Measurements from ENCODE around the gene STUB1.
A peak's percentile ranks its signal among the peaks of the same experiment; 100 is the strongest.

Gene STUB1

DNA sequence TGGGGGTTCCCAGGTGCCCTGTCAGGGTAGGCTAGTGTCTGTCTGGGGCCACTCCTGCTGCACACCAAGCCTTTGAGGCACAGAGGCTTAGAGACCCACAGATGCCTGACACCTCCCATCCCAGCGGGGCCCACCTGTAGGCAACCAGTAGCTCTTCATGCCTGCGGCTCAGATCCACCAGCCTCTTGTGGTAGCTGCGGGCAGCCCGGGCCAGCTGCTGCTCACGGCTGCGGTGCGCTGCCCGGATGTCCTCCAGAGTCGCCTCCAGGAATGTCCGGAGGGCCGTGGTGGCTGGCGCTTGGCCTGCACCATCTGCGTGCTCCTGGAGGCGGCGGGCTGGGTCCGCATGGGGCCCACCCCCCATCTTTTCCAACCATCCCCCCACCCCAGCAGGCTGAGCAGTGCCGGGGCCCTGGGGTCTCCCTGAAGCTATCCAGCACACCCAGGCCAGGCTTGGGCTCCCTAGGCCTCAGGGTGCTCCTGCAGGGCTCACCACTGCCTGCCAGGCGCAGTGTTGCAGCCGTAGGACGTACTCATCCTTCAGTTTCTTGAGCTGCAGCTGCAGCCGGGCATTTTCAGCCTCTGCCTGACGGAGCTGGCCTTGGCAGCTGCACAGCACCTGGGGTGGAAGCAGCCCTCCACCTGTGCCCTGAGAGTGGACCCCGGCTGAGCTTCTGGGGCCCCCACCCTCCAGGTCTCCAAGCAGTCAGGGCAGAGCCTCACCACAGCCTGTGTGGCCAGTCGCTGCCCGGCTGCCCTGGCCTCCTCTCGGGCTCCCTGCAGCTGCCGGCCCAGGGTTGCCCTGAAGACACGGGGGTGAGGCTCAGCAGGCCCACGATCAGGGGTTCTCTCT, 44.2 kb downstream of the STUB1 start:
- no peak for DNase-seq (ENCODE audit: low read depth, low spot score)

DNA sequence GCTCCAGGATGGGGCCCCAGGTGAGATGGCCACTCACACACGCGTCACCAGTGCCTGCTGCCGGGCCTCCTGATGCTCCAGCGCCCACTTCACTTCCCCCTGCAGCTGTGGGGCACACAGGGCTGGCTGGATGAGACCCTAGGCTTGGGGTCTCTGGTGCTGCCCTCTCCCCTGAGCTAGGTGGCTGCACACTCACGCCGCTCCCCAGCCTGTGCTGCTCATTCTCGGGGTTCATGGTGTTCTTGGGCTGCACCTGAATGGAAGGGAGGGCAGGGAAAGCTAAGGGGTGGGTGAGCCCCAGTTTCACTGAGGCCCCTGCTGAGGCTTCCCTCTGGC, 44.8 kb downstream of the STUB1 start:
- no peak for DNase-seq (ENCODE audit: low read depth, low spot score)

DNA sequence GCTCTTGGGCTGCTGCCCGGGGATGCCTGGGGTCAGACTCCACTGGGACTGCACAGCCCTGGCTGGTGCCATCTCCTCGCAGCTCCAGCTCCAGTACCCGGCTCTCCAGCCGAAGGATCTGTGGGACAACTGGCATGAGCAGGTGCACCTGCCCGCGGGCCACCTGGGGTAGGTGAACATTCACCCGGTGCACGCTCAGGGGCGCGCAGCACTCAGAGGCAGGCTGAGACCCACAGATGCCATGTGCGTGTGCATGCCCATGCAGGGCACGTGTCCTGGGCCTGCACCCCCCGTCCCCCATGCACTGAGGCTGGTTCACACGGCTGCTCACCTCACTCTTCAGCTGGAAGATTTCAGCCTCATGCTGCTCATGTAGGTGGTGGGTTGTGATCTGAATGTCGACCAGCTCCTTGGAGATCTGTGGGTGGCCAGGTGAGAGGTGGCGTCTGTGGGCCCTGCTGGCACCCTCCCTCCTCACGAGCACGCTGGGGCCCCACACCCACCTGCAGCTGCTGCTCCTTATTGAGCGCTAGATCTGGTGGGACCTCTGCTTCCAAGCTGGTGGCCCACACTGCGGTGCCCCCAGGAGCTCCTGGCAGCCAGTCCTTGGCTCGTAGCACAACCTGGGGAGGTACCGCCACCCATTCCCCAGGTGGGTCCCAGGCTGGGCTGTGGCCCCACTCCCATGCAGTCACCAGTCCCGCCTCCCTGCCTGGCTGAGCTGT, 45.4 kb downstream of the STUB1 start:
- DNase-seq (ENCODE audit: low read depth, low spot score): no peak

DNA sequence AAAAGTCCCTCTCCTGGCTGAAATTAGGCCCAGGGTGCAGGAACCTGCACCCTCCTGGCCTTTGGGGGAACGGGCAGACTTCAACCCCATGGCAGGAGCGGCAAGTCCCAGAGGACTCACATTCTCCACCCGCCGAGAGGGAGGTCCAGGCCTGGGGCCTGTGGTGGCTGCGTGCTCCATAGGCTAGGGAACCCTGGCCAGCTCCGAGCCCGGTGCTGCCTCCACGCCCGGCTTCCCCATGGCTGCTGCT, 45.9 kb downstream of the STUB1 start:
- no peak for DNase-seq (ENCODE audit: low read depth, low spot score)

DNA sequence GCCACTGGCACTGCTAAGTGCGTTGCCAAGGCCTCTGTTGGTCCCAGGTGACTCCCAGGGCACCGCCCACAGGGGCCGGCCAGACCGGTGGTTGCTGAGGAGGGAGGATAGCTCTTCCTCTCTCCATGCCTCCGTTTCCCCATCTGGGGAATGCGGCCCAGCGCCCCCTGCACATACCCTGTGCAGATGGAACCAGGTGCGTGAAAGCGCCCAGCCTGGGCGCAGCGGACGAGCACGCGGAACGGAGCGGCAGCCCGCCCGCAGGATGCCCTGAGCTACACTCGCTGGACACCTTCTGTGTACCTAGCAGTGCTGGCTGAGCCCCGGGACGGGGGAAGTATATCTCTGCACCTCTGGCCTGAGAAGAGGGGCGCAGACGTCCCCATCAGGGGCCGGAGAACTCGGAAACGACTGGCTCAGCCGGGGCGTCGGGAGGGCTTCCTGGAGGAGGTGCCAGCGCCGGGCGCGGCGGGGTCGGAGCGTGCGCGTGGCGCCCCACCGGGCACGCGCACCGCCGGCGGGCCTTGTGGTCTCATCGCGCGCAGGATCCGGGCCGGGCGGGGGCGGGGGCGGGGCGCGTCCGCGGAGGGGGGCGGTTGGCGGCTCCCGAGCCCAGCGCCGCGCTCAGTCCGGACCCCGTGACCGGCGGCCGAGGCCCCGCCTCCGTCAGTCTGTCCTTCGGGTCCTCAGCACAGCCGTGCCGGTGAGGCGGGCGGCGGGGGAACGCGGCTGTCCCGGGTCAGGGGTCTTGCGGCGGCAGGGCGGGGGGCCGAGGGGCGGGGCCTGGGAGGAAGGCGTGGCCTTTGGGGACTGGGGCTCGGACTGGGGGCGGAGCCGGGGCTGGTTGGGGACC, 46.5 kb downstream of the STUB1 start, which contains the start of the genes CCDC78 and HAGHL:
Gene CCDC78 (minus strand): TSS at position 6 of the 853 bp plus-strand sequence. CDS start 76 bp downstream, outside the sequence.
Gene HAGHL (plus strand): TSS at position 669 of the 853 bp plus-strand sequence. CDS start 404 bp downstream, outside the sequence.
- DNase-seq (ENCODE audit: low read depth, low spot score): peak; percentile 70

DNA sequence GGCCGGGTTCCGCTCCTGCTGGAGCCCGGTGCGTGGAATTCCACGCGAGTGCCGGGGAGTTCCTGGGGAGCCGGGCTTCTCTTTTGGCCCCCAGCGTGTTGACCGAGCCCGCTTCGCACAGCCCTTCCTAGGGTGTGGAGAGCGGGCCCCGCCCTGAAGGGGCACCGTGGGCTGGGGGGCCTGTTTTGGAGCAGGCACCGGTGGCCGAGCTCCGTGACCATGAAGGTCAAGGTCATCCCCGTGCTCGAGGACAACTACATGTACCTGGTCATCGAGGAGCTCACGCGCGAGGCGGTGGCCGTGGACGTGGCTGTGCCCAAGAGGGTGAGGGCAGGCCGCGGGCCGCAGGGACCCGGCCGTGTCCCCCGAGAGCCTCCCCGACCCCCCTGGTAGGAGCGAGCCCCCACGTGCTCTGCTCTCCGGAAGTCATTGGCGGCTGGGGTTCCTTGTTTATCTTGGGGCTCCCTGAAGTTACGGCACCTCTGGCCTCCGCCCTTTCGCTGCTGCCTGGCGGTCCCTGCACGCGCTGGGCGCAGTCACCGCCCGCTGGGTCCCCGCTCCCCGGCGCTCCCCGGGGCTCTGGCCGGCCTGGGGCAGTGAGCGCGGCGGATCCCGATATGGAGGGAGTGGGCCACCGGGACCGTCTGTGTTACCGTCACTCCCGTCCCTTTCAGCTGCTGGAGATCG, 47.2 kb downstream of the STUB1 start:
- DNase-seq (ENCODE audit: low read depth, low spot score): no peak

DNA sequence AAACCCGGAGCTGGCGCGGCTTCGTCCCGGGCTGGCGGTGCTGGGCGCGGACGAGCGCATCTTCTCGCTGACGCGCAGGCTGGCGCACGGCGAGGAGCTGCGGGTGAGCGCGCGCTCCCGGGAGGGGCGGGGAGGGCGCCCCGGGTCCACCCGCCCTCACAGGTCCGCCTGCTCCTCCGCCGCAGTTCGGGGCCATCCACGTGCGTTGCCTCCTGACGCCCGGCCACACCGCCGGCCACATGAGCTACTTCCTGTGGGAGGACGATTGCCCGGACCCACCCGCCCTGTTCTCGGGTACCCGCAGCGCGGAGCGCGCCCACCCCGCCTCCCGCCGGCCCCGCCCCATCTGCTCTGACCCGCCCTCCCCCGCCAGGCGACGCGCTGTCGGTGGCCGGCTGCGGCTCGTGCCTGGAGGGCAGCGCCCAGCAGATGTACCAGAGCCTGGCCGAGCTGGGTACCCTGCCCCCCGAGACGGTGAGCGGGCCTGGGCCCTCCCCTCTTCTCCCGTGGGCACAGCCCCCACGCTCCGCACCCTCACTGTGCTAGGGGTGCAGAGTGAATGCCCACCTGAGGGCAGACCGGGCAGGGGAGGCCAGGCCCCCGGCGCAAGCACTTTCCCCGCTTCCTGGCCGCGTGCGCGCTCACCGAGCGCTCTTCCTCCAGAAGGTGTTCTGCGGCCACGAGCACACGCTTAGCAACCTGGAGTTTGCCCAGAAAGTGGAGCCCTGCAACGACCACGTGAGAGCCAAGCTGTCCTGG, 48.1 kb downstream of the STUB1 start:
- peak; percentile 90 for DNase-seq (ENCODE audit: low read depth, low spot score)

DNA sequence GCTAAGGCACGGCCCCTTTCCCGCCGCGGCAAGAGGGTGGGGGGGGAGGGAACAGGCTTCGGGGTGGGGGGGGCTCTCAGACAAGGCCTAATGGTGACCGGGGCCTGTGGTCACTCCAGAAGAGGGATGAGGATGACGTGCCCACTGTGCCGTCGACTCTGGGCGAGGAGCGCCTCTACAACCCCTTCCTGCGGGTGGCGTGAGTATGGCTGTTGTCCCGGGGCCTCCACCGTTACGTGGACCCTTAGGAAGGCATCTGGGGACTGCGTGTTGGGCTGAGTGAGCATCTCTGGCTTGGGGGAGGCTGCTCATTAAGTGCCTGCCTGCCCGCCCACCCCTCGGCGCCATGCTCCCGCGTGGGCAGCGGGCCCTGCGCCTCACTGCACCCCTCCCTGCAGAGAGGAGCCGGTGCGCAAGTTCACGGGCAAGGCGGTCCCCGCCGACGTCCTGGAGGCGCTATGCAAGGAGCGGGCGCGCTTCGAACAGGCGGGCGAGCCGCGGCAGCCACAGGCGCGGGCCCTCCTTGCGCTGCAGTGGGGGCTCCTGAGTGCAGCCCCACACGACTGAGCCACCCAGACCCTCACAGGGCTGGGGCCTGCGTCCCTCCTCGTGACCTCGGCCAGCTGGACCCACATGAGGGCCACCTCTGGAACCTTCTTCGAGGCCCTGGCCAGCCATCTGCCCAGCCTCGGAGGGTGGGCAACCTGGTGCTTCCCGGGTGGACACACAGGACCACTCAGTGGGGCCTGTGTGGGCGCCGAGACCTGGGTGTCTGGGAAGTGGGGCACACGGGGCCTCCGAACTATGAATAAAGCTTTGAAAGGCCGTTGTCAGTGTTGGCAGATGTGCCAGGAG, 48.9 kb downstream of the STUB1 start:
- no peak for DNase-seq (ENCODE audit: low read depth, low spot score)

DNA sequence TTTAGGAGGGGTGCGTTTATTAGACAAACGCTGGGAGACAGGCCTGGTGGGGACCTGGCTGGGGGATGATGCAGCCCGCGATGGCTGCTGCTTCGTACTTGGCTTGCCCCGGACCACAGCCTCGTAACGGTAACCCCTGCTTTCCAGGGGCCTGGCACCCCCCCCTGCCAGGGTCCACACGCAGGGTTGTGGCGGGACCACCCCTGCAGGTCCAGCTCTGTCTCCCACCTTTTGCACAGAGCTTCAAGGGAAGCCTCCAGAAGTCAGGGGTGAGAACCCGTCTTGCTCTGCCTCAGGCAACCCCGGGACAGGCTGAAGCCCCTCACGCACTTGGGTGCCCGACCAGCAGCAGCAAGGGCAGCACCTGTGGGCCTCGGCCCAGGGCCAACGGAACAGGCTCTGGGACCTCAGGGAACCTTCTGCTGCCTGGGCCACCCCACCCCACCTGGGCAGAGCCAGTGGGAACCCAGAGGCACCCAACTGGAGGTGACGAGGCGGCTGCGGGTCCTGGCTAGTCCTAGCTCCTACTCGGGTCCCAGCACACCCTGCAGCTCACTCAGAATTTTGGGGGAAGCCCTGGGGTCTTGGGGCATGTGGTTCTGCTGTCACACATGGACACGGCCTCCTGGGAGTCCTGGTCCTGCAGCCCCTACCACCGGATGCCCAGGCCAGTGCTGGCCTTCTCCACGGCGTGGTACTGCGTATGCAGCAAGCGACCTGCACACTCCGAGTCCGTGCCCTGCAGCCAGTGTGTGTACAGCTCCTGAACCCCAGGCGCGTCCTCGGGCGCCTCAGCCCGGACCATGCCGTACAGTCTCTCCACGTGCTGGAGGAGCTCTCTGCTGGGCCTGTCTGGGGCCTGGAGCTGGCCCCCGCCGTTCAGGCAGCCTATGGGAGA, 49.8 kb downstream of the STUB1 start:
- no peak for DNase-seq (ENCODE audit: low read depth, low spot score)

DNA sequence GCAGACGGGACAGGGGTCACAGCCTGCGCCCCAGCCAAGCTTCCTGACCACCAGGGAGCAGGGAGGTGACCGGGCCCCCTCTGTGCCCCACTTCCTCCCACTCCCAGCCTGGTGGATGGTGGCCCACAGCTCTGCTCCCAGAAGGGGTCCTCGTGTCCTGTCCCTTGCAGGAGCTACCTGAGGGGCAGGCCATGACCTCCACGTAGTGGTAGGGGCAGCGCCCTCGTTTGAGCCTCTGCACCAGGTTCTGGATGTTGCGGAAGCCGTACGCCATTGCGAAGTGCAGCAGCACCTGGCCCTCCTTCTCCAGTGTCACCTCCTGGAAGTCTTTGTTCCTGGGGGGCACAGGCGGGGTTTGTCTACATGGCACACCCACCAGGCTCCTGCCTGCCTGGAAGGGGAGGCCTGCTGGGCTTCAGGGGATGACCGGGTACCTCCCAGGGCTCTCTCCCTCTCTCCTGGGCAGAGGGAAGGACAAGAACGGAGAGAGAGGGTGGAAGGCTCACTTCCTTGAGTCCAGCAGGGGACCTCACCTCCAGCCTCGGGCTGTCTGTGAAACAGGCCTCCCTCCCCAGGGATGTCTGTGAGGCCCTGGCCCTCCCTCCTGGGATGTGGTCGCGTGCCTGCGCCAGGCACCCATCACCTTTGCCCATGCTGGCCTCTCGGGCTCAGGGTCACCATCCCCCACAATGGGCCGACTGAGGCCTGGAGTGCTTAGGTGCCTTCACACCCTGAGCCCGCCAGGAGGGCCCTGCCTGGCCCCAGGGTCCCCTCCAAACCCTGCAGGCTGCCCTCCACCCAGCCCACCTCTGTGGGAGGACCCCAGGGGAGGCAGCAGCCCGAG, 50.7 kb downstream of the STUB1 start:
- DNase-seq (ENCODE audit: low read depth, low spot score): no peak

DNA sequence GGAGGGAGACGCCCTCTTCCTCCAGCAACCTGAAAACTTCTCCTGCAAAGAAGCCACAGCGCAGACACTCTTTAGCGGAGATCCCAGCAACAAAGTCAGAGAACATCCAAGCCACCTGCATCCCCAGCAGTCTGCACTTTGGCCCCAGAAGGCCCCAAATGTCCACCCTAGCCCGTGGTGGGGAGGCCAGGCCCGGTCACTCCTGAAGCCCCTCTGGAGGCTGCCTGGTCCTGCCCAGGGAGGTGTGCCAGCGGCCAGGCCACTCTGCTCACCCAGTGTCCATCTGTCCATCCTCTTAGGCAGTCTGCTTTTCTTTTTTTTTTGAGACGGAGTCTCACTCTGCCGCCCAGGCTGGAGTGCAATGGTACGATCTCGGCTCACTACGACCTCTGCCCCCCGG, 52.1 kb downstream of the STUB1 start:
- no peak for DNase-seq (ENCODE audit: low read depth, low spot score)

All from astrocyte of the hippocampus (primary cell).